ENCODE data around the gene LRIT3.
A peak's percentile ranks its signal among the peaks of the same experiment; 100 is the strongest.

LRIT3 gene

DNA sequence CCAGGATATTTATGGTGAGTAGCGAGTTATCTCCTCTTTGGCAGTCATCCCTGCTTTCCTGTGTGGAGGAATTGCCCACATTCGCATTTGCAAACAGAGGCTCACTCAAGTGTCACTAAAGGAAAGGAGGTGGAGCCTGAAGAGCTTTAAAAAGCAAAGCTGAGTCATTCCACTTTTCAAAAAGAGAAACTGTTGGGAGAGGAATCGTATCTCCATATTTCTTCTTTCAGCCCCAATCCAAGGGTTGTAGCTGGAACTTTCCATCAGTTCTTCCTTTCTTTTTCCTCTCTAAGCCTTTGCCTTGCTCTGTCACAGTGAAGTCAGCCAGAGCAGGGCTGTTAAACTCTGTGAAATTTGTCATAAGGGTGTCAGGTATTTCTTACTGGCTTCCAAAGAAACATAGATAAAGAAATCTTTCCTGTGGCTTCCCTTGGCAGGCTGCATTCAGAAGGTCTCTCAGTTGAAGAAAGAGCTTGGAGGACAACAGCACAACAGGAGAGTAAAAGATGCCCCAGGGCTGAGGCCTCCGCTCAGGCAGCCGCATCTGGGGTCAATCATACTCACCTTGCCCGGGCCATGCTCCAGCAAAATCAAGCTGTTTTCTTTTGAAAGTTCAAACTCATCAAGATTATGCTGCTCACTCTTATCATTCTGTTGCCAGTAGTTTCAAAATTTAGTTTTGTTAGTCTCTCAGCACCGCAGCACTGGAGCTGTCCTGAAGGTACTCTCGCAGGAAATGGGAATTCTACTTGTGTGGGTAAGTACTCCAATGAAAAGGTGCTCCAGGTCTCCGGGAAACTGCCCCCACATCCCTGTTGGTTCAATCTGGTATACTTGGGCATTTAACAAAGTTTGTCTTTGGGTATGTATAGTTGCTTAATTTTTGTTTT, 65.0 kb downstream of the LRIT3 start, which contains the start of gene EGF:
Gene EGF, plus strand, starts transcription at position 178 of the 890 bp plus-strand sequence. Its CDS starts 453 bp downstream, at position 631.
- no peak for DNase-seq (ENCODE audit: low read depth)

DNA sequence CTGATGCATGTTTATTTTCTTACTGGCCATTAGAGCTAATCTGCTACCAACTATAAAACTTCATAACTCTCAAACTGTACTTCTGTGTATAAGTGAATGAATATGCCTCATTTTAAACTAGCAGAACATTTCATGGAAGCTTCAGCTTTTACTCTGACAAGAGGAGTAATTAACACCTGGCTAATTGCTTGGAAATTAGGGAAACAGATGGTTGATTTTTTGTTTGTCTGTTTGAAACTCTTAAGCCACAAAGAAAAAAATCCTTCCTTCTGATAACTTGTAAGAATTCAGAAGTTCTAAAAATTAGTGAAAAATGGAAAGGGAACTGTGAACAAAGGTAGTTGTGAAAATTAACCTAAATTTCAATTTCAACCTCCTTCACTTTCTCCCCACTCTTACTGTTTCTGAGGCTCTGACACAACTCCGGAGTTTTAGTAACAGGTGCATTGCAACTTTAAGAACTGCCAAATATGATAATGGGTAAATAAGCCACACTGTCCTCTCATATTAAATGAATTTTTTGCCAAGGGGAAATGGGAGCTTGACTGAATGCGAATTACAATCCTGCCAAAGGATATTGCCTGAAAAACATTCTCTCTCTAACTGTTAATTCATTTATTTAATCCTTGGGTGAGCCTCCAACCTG, 65.8 kb downstream of the LRIT3 start:
- no peak for DNase-seq (ENCODE audit: low read depth)

DNA sequence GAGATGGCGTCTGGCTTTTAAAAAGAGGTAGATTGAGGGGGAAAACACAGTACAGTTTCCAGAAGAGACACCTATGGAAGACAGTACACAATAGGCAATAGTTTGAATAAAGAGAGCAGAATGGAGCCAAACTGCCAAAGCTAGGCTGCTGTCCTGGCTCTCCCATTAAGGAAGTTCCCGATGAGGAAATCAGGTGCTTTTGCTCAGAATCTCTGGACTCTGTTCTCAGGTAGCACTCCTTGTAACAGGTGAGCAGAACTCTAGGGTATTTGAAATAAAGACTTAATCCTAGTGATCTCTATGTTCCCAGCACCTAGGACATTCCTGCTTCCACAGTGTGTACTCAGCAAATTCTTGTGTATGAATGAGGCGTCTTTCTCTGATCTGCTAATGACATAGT, 66.4 kb downstream of the LRIT3 start:
- DNase-seq (ENCODE audit: low read depth) = no peak

DNA sequence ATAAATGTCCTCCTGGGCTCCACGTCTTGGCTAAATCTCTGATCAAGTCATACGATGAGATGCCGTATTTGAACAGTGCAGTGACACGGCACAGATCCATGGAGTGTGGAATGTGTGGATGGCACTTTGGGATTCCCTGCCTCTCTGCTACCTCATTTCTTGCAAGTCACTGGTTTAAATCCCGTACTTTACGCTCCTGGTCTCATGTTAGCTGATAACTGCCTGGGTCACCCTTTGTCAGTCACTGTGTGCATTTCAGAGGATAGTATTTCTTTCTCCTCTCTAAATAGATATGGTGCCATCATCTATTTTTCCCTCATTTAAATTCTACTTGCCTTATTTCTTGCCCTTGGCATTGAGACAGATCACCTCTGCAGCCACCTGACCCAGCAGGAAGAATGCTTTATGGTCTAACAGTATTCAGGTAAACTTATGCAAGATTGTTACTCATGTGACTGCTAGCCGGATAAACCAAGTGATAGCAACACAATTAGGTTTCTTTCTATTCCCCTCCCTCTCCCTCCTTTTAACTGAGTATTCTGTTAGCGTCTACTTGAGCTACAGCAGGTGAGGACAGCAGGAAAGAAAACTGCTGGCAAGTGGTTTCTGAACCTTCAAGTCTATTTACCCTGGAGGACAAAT, 67.6 kb downstream of the LRIT3 start:
- no peak for DNase-seq (ENCODE audit: low read depth)

DNA sequence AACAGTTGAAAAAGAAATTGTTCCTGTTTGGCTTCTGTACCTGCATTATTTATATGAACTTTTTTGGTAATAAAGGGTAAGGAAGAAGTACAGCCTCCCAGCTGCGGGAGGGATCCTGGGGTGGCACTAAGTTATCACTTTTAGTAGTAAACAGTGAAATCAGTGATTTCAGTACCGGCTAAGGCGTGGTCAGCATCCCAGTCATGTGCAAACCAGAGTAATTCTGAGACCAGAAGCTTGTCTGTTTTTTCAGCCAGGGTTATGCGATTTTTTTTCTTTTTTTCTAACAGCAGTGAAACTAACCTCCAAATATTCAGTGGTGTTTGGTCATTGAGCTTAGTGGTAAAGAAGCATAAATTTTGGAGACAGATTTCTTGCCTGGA, 68.1 kb downstream of the LRIT3 start:
- no peak for DNase-seq (ENCODE audit: low read depth)

DNA sequence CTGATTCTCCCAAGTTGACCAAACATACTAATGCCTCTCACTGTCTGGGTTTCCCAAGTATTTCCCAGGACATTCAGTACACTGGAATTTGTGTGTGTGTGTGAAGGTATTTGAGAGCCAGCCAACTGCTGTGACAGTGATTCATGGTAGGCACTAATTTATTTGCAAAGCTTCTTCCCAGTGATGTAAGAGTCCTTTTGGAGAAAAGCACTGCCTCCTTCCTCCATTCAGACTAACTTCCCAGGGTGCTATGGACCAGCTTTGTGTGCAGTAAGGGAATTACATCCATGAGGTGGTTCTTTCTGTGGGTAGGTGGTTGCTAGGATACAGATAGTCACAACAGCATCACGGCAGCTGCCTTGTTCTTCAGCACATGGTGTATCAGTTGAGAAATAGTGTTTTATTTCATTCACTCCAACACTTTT, 73.5 kb downstream of the LRIT3 start:
- DNase-seq (ENCODE audit: low read depth) = peak; percentile 92

Data from GM04504 (cell line).